HG03521 (cell line): ENCODE measurements around the gene FLNB.

ENCODE experiments used
- ATAC-seq: cut with Tn5 transposase; IDR thresholded peaks from one replicate; pipeline ENCODE4 v1.9.1; 2021; ENCODE audit warnings: mild to moderate bottlenecking, moderate library complexity; ENCODE audit not compliant: unreplicated experiment

FLNB gene

GRCh38 chr3:58130591-58130990, 122.4 kb downstream of the FLNB start:
- no peak for ATAC-seq

GRCh38 chr3:58131101-58131825, 123.0 kb downstream of the FLNB start:
- ATAC-seq = no peak

- no peak for ATAC-seq
These were observed 124.6 kb downstream of the FLNB start for GRCh38 chr3:58132850-58133249.

GRCh38 chr3:58134468-58134867, 126.2 kb downstream of the FLNB start:
- ATAC-seq = no peak

GRCh38 chr3:58135712-58136543, 127.7 kb downstream of the FLNB start:
- no peak for ATAC-seq

GRCh38 chr3:58137306-58137705, 129.1 kb downstream of the FLNB start:
- no peak for ATAC-seq

GRCh38 chr3:58141766-58142345, 133.6 kb downstream of the FLNB start:
- no peak for ATAC-seq

GRCh38 chr3:58143417-58144055, 135.3 kb downstream of the FLNB start:
- no peak for ATAC-seq

GRCh38 chr3:58144478-58145325, 136.5 kb downstream of the FLNB start:
- ATAC-seq = no peak

- no peak for ATAC-seq
These were observed 139.8 kb downstream of the FLNB start for GRCh38 chr3:58148049-58148448.

- ATAC-seq = no peak
These were observed 142.0 kb downstream of the FLNB start for GRCh38 chr3:58150130-58150809.

- ATAC-seq = no peak
These were observed 142.6 kb downstream of the FLNB start for GRCh38 chr3:58150810-58151199.

- no peak for ATAC-seq
These were observed 143.4 kb downstream of the FLNB start for GRCh38 chr3:58151637-58152036.

- no peak for ATAC-seq
These were observed 144.2 kb downstream of the FLNB start for GRCh38 chr3:58152225-58153015.

GRCh38 chr3:58153371-58153770, 145.1 kb downstream of the FLNB start:
- ATAC-seq = no peak

GRCh38 chr3:58154626-58155449, 146.6 kb downstream of the FLNB start:
- no peak for ATAC-seq

- ATAC-seq = no peak
These were observed 147.6 kb downstream of the FLNB start for GRCh38 chr3:58155838-58156237.

GRCh38 chr3:58157700-58158099, 149.5 kb downstream of the FLNB start:
- ATAC-seq = no peak
